T-helper 2 cell treated with Interferon-gamma antibody and Interleukin-4, amounts not matched to agents 5 μg/mL and 100 μg/mL, for 36 hours (primary cell): ENCODE results near the gene PRR36.

Experiments
- DNase-seq: peaks from one replicate; pipeline ENCODE4 v3.0.0; 2021; ENCODE audit warnings: low spot score
- H3K27ac Mint-ChIP-seq: one replicate; pipeline ENCODE4 v1.8.0; 2021; ENCODE audit warnings: mild to moderate bottlenecking, mixed read lengths
- H3K27me3 Mint-ChIP-seq: one replicate; pipeline ENCODE4 v1.8.0; 2021; ENCODE audit warnings: low read depth, mixed read lengths
- H3K36me3 Mint-ChIP-seq: one replicate; pipeline ENCODE4 v1.8.0; 2021; ENCODE audit warnings: low read depth, mixed read lengths
- H3K4me1 Mint-ChIP-seq: one replicate; pipeline ENCODE4 v1.8.0; 2021; ENCODE audit warnings: low read depth, mixed read lengths
- H3K4me3 Mint-ChIP-seq: one replicate; pipeline ENCODE4 v1.8.0; 2022; ENCODE audit warnings: mild to moderate bottlenecking, moderate library complexity, mixed read lengths
- H3K9me3 Mint-ChIP-seq: one replicate; pipeline ENCODE4 v1.8.0; 2021; ENCODE audit warnings: mixed read lengths

Gene PRR36

DNA sequence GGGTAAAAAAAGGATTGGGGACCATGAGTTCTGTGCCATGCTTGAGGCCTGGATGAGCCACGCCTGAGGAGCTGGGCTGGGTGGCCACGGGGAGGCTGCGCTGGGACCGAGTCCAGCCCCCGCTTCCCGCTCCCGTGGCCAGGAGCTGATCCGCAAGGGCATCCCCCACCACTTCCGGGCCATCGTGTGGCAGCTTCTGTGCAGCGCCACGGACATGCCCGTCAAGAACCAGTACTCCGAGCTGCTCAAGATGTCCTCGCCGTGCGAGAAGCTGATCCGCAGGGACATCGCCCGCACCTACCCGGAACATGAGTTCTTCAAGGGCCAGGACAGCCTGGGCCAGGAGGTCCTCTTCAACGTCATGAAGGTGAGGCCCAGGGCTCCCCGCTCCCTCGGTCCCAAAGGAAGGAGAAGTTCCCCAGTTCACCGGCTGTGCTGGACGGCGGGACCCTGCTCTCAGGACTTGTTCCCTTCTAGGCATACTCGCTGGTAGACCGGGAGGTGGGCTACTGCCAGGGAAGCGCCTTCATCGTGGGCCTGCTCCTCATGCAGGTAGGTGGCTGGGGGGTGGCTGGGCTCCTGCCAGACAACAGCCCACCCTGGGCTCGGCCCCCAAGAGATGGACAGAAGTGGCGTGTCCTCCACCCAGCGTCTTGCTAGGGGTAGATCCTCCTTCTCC is 25.3 kb downstream of the PRR36 start:
- H3K4me3 Mint-ChIP-seq = no peak overlapping the region
- H3K27ac Mint-ChIP-seq = no peak overlapping the region
- no peaks in the 10 kb centered on the region for H3K36me3 Mint-ChIP-seq
- no peaks in the 10 kb centered on the region for H3K9me3 Mint-ChIP-seq
- no peaks in the 10 kb centered on the region for H3K27me3 Mint-ChIP-seq
- no peak for DNase-seq
- H3K4me1 Mint-ChIP-seq = peaks cover 3% of the 10 kb centered on the region

- DNase-seq = no peak
- Mint-ChIP-seq H3K4me1 (no peaks in the 10 kb centered on the region), H3K27ac (no peak overlapping the region), H3K36me3 (no peaks in the 10 kb centered on the region), H3K9me3 (no peaks in the 10 kb centered on the region), H3K4me3 (no peak overlapping the region), H3K27me3 (no peaks in the 10 kb centered on the region)
Observed at GRCh38 chr19:7847664-7848063, 26.5 kb downstream of the PRR36 start.

DNA sequence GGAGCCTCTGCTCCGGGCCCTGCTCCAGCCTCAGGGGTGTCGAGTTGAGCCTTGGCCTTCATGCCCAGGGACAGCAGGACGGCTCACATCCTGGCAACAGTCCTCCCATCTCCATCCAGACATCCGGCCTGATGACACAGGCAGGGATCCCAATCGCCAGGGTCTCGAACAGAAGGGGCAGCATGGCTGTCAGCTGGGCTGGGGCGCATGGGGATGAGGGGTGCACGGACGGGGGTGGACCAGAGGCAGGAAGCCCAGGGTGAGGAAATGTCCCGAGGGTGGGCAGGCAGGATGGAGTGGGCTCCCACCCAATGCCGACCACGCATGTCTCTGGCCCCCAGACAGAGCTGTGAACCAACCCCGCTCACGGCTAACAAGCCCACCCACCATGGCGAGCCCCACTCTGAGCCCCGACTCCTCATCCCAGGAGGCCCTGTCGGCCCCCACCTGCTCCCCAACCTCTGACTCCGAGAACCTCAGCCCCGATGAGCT is 28.0 kb downstream of the PRR36 start:
- H3K36me3 Mint-ChIP-seq = no peaks in the 10 kb centered on the region
- no peak overlapping the region for H3K4me3 Mint-ChIP-seq
- no peaks in the 10 kb centered on the region for H3K9me3 Mint-ChIP-seq
- no peaks in the 10 kb centered on the region for H3K27me3 Mint-ChIP-seq
- DNase-seq = no peak
- H3K4me1 Mint-ChIP-seq = no peaks in the 10 kb centered on the region
- H3K27ac Mint-ChIP-seq = no peak overlapping the region

- H3K9me3 Mint-ChIP-seq = no peaks in the 10 kb centered on the region
- H3K27ac Mint-ChIP-seq = no peak overlapping the region
- no peak for DNase-seq
- H3K4me1 Mint-ChIP-seq = no peaks in the 10 kb centered on the region
- H3K4me3 Mint-ChIP-seq = no peak overlapping the region
- H3K27me3 Mint-ChIP-seq = no peaks in the 10 kb centered on the region
- no peaks in the 10 kb centered on the region for H3K36me3 Mint-ChIP-seq
Observed at GRCh38 chr19:7845390-7846154, 28.6 kb downstream of the PRR36 start.

- Mint-ChIP-seq H3K36me3 (no peaks in the 10 kb centered on the region), H3K4me3 (no peak overlapping the region), H3K27ac (no peak overlapping the region), H3K4me1 (no peaks in the 10 kb centered on the region), H3K27me3 (no peaks in the 10 kb centered on the region), H3K9me3 (no peaks in the 10 kb centered on the region)
- no peak for DNase-seq
Observed at GRCh38 chr19:7844951-7845350, 29.2 kb downstream of the PRR36 start.

- no peak for DNase-seq
- no peaks in the 10 kb centered on the region for H3K27me3 Mint-ChIP-seq
- H3K36me3 Mint-ChIP-seq = no peaks in the 10 kb centered on the region
- H3K9me3 Mint-ChIP-seq = no peaks in the 10 kb centered on the region
- H3K4me3 Mint-ChIP-seq = no peak overlapping the region
- H3K27ac Mint-ChIP-seq = no peak overlapping the region
- no peaks in the 10 kb centered on the region for H3K4me1 Mint-ChIP-seq
Observed at GRCh38 chr19:7844405-7844804, 29.8 kb downstream of the PRR36 start.

DNA sequence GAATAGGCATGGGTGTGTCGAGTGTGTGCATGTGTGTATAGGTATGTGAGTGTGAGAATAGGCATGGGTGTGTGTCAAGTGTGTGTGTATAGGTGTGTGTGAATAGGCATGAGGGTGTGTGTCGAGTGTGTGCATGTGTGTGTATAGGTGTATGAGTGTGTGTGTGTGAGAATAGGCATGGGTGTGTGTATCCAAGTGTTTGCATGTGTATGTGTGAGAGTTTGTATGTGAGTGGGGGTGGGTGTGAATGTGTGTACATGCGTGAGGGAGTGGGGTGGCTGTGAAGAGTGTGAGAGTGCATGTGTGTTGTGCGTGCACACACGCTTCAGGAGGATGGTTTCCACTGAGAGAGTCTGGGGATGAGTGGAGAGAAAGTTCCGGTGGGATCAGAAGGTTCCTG is 30.7 kb downstream of the PRR36 start:
- Mint-ChIP-seq H3K4me3 (no peak overlapping the region), H3K27ac (no peak overlapping the region), H3K9me3 (no peaks in the 10 kb centered on the region), H3K27me3 (no peaks in the 10 kb centered on the region), H3K4me1 (no peaks in the 10 kb centered on the region), H3K36me3 (no peaks in the 10 kb centered on the region)
- DNase-seq = no peak

GRCh38 chr19:7842661-7843294 is 31.4 kb downstream of the PRR36 start:
- no peaks in the 10 kb centered on the region for H3K4me1 Mint-ChIP-seq
- H3K27me3 Mint-ChIP-seq = no peaks in the 10 kb centered on the region
- H3K4me3 Mint-ChIP-seq = no peak overlapping the region
- no peaks in the 10 kb centered on the region for H3K36me3 Mint-ChIP-seq
- H3K27ac Mint-ChIP-seq = no peak overlapping the region
- no peaks in the 10 kb centered on the region for H3K9me3 Mint-ChIP-seq
- no peak for DNase-seq

DNA sequence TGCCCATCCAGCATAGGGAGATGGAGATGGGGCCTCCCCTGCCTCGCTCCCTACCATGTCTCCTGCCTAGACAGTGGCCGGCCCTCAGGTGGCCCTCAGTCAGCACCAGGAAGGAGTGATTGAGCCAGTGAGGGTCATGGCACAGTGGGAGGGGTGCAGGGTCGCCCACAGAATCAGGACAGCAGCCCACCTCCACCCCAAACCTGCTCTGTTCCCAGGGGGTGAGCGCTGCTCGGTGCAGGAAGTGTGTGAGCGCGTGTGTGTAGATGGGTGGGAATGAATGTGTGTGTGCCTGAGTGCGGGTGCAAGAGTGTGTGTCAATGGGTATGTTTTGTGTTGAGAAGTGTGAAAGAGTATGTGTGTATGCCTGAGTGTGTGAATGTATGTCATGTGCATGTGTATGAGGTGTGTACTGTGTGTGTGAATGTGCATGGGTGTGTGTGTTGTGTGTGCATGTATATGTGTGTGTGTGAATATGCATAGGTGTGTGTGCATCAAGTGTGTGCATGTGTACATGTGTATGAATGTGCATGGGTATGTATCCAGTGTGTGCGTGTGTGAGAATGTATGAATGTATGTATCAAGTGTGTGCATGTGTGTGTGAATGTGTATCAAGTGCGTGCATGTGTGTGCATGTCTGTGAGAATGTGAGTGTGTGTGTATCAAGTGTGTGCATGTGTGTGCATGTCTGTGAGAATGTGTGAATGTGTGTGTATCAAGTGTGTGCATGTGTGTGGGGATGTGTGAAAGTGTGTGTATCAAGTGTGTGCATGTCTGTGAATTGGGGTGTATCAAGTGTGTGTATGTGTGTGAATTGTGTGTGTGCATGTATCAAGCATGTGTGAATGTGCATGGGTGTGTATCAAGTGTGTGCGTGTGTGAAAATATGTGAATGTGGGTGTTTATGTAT is 32.2 kb downstream of the PRR36 start:
- no peak overlapping the region for H3K4me3 Mint-ChIP-seq
- DNase-seq = no peak
- H3K27ac Mint-ChIP-seq = no peak overlapping the region
- no peaks in the 10 kb centered on the region for H3K27me3 Mint-ChIP-seq
- H3K36me3 Mint-ChIP-seq = no peaks in the 10 kb centered on the region
- H3K4me1 Mint-ChIP-seq = no peaks in the 10 kb centered on the region
- no peaks in the 10 kb centered on the region for H3K9me3 Mint-ChIP-seq

GRCh38 chr19:7840629-7841028 is 33.6 kb downstream of the PRR36 start:
- H3K36me3 Mint-ChIP-seq = no peaks in the 10 kb centered on the region
- H3K9me3 Mint-ChIP-seq = no peaks in the 10 kb centered on the region
- no peaks in the 10 kb centered on the region for H3K27me3 Mint-ChIP-seq
- no peak overlapping the region for H3K27ac Mint-ChIP-seq
- DNase-seq = no peak
- no peaks in the 10 kb centered on the region for H3K4me1 Mint-ChIP-seq
- no peak overlapping the region for H3K4me3 Mint-ChIP-seq

DNA sequence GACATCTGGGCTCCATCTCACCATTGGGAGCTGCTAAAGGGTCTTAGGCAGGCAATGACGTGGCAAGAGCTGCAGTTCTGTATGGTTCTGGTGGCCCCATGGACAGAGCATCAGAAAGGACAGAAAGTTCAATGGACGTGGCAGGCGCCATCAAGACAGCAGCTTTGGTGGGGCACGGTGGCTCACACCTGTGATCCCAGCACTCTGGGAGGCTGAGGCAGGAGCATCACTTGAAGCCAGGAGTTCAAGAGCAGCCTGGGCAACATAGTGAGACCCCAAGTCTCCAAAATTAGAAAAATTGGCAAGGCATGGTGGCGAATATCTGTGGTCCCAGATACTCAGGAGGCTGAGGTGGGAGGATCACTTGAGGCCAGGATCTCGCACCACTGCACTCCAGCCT is 34.7 kb downstream of the PRR36 start:
- H3K4me1 Mint-ChIP-seq = no peaks in the 10 kb centered on the region
- H3K27me3 Mint-ChIP-seq = no peaks in the 10 kb centered on the region
- DNase-seq = no peak
- H3K4me3 Mint-ChIP-seq = no peak overlapping the region
- H3K9me3 Mint-ChIP-seq = no peaks in the 10 kb centered on the region
- H3K27ac Mint-ChIP-seq = no peak overlapping the region
- H3K36me3 Mint-ChIP-seq = no peaks in the 10 kb centered on the region

DNA sequence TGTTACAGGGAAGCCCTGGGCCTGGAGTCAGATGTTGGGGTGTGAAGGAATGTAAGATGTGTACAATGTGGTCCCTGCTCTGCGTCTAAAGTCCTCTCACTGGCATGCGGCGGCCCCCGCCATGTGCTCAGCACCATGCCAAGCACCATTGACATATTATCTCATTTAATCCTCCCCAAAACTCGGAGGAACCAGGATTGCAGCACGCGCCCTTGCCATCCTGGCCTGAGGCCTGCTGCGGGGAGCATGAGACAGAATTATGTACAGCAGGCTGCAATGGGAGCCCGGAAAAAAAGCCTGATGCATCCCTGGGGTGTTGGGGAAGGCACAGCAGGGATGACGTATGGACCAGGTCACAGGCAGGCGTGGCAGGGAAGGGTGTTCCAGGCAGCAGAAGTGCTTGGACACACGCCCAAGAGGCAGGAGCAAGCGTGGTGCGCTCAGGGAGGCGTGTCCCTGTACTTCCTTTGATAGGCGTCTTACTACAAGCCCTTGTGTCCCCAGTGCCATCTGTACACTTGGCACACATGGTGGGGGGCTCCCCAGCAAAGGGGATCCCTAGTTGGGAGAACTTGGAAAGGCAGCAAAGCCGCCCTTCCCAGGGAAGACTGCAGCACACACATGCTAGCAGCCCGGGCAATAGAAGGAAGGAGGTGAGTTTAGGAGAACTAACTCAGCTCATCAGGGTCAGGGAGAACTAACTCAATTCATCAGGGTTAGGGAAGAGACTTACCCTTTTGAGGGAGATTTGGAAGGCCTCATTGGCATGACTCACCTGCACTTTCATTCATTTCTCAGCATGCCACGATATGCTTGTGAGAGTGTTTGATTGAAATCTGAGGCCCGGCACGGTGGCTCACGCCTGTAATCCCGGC is 40.7 kb downstream of the PRR36 start:
- Mint-ChIP-seq H3K9me3 (no peaks in the 10 kb centered on the region), H3K4me1 (peaks cover 18% of the 10 kb centered on the region), H3K27ac (no peak overlapping the region), H3K4me3 (no peak overlapping the region), H3K27me3 (peaks cover 4% of the 10 kb centered on the region), H3K36me3 (no peaks in the 10 kb centered on the region)
- no peak for DNase-seq

- DNase-seq = no peak
- Mint-ChIP-seq H3K4me1 (peaks cover 18% of the 10 kb centered on the region), H3K4me3 (no peak overlapping the region), H3K27me3 (peaks cover 4% of the 10 kb centered on the region), H3K9me3 (no peaks in the 10 kb centered on the region), H3K27ac (no peak overlapping the region), H3K36me3 (no peaks in the 10 kb centered on the region)
Observed at GRCh38 chr19:7832781-7833180, 41.4 kb downstream of the PRR36 start.
